Suprapubic skin (tissue), 4 donors: Measurements from ENCODE around the gene GNAT1. TPM values are rescaled to one million over a fixed set of nuclear protein-coding genes. Genes with fewer than 3 reads are reported as not detected.
A peak's percentile ranks its signal among the peaks of the same experiment; 100 is the strongest.

Experiments
- DNase-seq, 2 donors: peaks; one replicate each; pipeline ENCODE4 v3.0.0-alpha.2; 2019; ENCODE audit warnings: low spot score in 2 of 2
- H3K27ac ChIP-seq: fragments of 200-600 bp; sonication (generic); one replicate; pipeline ENCODE4 v1.5.1; 2019
- H3K27me3 ChIP-seq: fragments of 200-600 bp; sonication (generic); one replicate; pipeline ENCODE4 v1.5.1; 2019
- H3K36me3 ChIP-seq: fragments of 200-600 bp; sonication (generic); one replicate; pipeline ENCODE4 v1.5.1; 2019
- H3K4me1 ChIP-seq: fragments of 200-600 bp; sonication (generic); one replicate; pipeline ENCODE4 v1.5.1; 2019
- H3K4me3 ChIP-seq: fragments of 200-600 bp; sonication (generic); one replicate; pipeline ENCODE4 v1.5.1; 2019; ENCODE audit warnings: mild to moderate bottlenecking
- H3K9me3 ChIP-seq: fragments of 200-600 bp; sonication (generic); one replicate; pipeline ENCODE4 v1.5.1; 2019
- CTCF ChIP-seq, 2 donors: fragments of 200-600 bp in 1 of 2; fragments of 450-650 bp in 1 of 2; sonication (generic) in 1 of 2; IDR thresholded peaks; one replicate each; pipeline ENCODE4 v1.5.1; 2016 to 2019; ENCODE audit warnings: antibody characterized with exemption in 2 of 2, mild to moderate bottlenecking in 1 of 2, moderate library complexity in 1 of 2
- EP300 ChIP-seq: sonication (generic); formaldehyde crosslinking; IDR thresholded peaks from one replicate; pipeline ENCODE4 v1.6.1; 2017; ENCODE audit warnings: antibody characterized with exemption
- POLR2A ChIP-seq, 2 donors: fragments of 450-650 bp; IDR thresholded peaks; one replicate each; pipeline ENCODE4 v1.6.1; 2017; ENCODE audit warnings: antibody characterized with exemption in 2 of 2, mild to moderate bottlenecking in 2 of 2, moderate library complexity in 2 of 2
- POLR2AphosphoS5 ChIP-seq, 3 donors: sonication (generic); formaldehyde crosslinking; IDR thresholded peaks; one replicate each; pipeline ENCODE4 v1.6.1; 2017; ENCODE audit warnings: antibody characterized with exemption in 3 of 3
- WGBS: methylation state at CpG from one replicate; pipeline ENCODE4 v1.1.5; 2018; 5-methylcytosine and 5-hydroxymethylcytosine counted together
- total RNA-seq, 4 donors: library from RNA; depleted of rRNA; stranded (reverse); fragments of >200 nt; gene quantifications; one replicate each; pipeline ENCODE4 v1.1.0, GENCODE V29; 2016

Gene GNAT1
- total RNA-seq, 4 donors from 2014 or later: 0.64 TPM; not detected in 3

GRCh38 chr3:50169232-50169832 is 22.1 kb upstream of the GNAT1 start:
- Histone ChIP-seq H3K27ac (peak overlapping the region; percentile 74), H3K9me3 (no peaks in the 10 kb centered on the region), H3K4me1 (peaks cover 93% of the 10 kb centered on the region), H3K4me3 (no peak overlapping the region), H3K27me3 (no peaks in the 10 kb centered on the region), H3K36me3 (peaks cover 9% of the 10 kb centered on the region)
- WGBS: 44% methylated on average over 9 of the region's 11 CpGs
- DNase-seq: no peak
- TF ChIP-seq POLR2A (IDR thresholded peaks at IDR 0.05): no peak
- no peak for TF ChIP-seq EP300
- TF ChIP-seq CTCF (IDR thresholded peaks at IDR 0.05): no peak
- no peak for TF ChIP-seq POLR2AphosphoS5 (IDR thresholded peaks at IDR 0.05)

GRCh38 chr3:50169858-50170257 is 21.6 kb upstream of the GNAT1 start:
- DNase-seq: no peak
- Histone ChIP-seq H3K27me3 (no peaks in the 10 kb centered on the region), H3K27ac (peak overlapping the region; percentile 62), H3K9me3 (no peaks in the 10 kb centered on the region), H3K36me3 (peaks cover 14% of the 10 kb centered on the region), H3K4me3 (no peak overlapping the region), H3K4me1 (peaks cover 88% of the 10 kb centered on the region)
- TF ChIP-seq POLR2A (IDR thresholded peaks at IDR 0.05) (no peak), CTCF (IDR thresholded peaks at IDR 0.05) (no peak), POLR2AphosphoS5 (IDR thresholded peaks at IDR 0.05) (no peak), EP300 (no peak)
- 100% methylated on average over 1 of the region's 1 CpG for WGBS

GRCh38 chr3:50170689-50171088 is 20.7 kb upstream of the GNAT1 start:
- Histone ChIP-seq H3K27ac (peak overlapping the region; percentile 62), H3K9me3 (no peaks in the 10 kb centered on the region), H3K27me3 (no peaks in the 10 kb centered on the region), H3K4me3 (no peak overlapping the region), H3K36me3 (peaks cover 23% of the 10 kb centered on the region), H3K4me1 (peaks cover 82% of the 10 kb centered on the region)
- no peak for TF ChIP-seq EP300
- TF ChIP-seq POLR2AphosphoS5 (IDR thresholded peaks at IDR 0.05): no peak
- no peak for TF ChIP-seq POLR2A (IDR thresholded peaks at IDR 0.05)
- no peak for TF ChIP-seq CTCF (IDR thresholded peaks at IDR 0.05)
- 74% methylated on average over 6 of the region's 10 CpGs for WGBS
- no peak for DNase-seq

GRCh38 chr3:50171540-50172301 is 19.7 kb upstream of the GNAT1 start:
- peaks cover 28% of the 10 kb centered on the region for H3K36me3 ChIP-seq

More at GRCh38 chr3:50171540-50172301, 19.7 kb upstream of the GNAT1 start:
- H3K9me3 ChIP-seq: no peaks in the 10 kb centered on the region
- no peak for DNase-seq
- TF ChIP-seq POLR2AphosphoS5 (IDR thresholded peaks at IDR 0.05): no peak
- TF ChIP-seq CTCF (IDR thresholded peaks at IDR 0.05): no peak
- TF ChIP-seq POLR2A (IDR thresholded peaks at IDR 0.05): no peak
- no peak for TF ChIP-seq EP300
- H3K4me1 ChIP-seq: peaks cover 72% of the 10 kb centered on the region
- H3K4me3 ChIP-seq: no peak overlapping the region
- 87% methylated on average over 5 of the region's 21 CpGs for WGBS
- H3K27me3 ChIP-seq: no peaks in the 10 kb centered on the region
- peak overlapping the region; percentile 14 for H3K27ac ChIP-seq
